Sigmoid colon (tissue), 7 donors: ENCODE measurements around the gene FRMPD4. TPM values are rescaled to one million over a fixed set of nuclear protein-coding genes. Genes with fewer than 3 reads are reported as not detected.

ENCODE experiments used
- DNase-seq: peaks from one replicate; pipeline ENCODE4 v3.0.0-alpha.2; 2019
- H3K27ac ChIP-seq, 4 donors: fragments of 200-600 bp; sonication (generic); one replicate each; pipeline ENCODE4 v1.5.1; 2016 to 2019; ENCODE audit warnings: mild to moderate bottlenecking in 1 of 4
- H3K27me3 ChIP-seq, 3 donors: fragments of 200-600 bp; sonication (generic); one replicate each; pipeline ENCODE4 v1.5.1; 2019; ENCODE audit warnings: mild to moderate bottlenecking in 1 of 3
- H3K36me3 ChIP-seq, 4 donors: fragments of 200-600 bp; sonication (generic); one replicate each; pipeline ENCODE4 v1.5.1; 2016 to 2019
- H3K4me1 ChIP-seq, 4 donors: fragments of 200-600 bp; sonication (generic); one replicate each; pipeline ENCODE4 v1.5.1; 2017 to 2019
- H3K4me3 ChIP-seq, 4 donors: fragments of 200-600 bp; sonication (generic); one replicate each; pipeline ENCODE4 v1.5.1; 2017 to 2019; ENCODE audit warnings: mild to moderate bottlenecking in 2 of 4, moderate library complexity in 1 of 4
- H3K9me3 ChIP-seq, 4 donors: fragments of 200-600 bp in 3 of 4; sonication (generic) in 3 of 4; one replicate each; pipeline versions ENCODE4 v1.5.1 to v1.6.1; 2013 to 2019
- EP300 ChIP-seq, 4 donors: sonication (generic); formaldehyde crosslinking; IDR thresholded peaks; one replicate each; pipeline ENCODE4 v1.6.1; 2017; ENCODE audit warnings: antibody characterized with exemption in 4 of 4
- POLR2A ChIP-seq, 2 donors: fragments of 450-650 bp; IDR thresholded peaks; one replicate each; pipeline ENCODE4 v1.6.1; 2016; ENCODE audit warnings: antibody characterized with exemption in 2 of 2, mild to moderate bottlenecking in 2 of 2, moderate library complexity in 2 of 2
- POLR2AphosphoS5 ChIP-seq, 4 donors: sonication (generic); formaldehyde crosslinking; IDR thresholded peaks; one replicate each; pipeline ENCODE4 v1.6.1; 2017; ENCODE audit warnings: antibody characterized with exemption in 4 of 4
- WGBS, 2 donors: extraction: QIAGEN DNeasy Blood & Tissue Kit; methylation state at CpG; one replicate each; pipeline ENCODE4 v1.1.7; 2013; 5-methylcytosine and 5-hydroxymethylcytosine counted together
- intact Hi-C: fragments of 100-400 bp; cut with DNase I; formaldehyde crosslinking; loops from one replicate; pipeline ENCODE4 v1.15.1; 2023
- polyA plus RNA-seq, 3 donors: library from polyadenylated mRNA; stranded (reverse); fragments of 200-250 nt; gene quantifications; one replicate each; pipeline ENCODE4 v1.2.3, GENCODE V29; 2013
- total RNA-seq, 4 donors: library from RNA; depleted of rRNA; stranded (reverse); fragments of >200 nt; gene quantifications; one replicate each; pipeline ENCODE4 v1.1.0, GENCODE V29; 2016
- TF ChIP-seq, protein P1 (sequence below), 4 experiments: fragments of 450-650 bp in 3 of 4; fragments of 200-600 bp in 1 of 4; IDR thresholded peaks; one replicate each; pipeline ENCODE4 v1.5.1; 2016 to 2019; ENCODE audit warnings: antibody characterized with exemption in 4 of 4, mild to moderate bottlenecking in 3 of 4, moderate library complexity in 2 of 4
- donor health status: healthy with polysubstance abuse.
- donor health status: Bipolar disorder and iron deficiency.
- donor health status: healthy.

The FRMPD4 gene
- total and polyA plus RNA-seq, 7 donors = 0.22 to 5.8 (median 2.9) TPM; not detected in 2

DNA sequence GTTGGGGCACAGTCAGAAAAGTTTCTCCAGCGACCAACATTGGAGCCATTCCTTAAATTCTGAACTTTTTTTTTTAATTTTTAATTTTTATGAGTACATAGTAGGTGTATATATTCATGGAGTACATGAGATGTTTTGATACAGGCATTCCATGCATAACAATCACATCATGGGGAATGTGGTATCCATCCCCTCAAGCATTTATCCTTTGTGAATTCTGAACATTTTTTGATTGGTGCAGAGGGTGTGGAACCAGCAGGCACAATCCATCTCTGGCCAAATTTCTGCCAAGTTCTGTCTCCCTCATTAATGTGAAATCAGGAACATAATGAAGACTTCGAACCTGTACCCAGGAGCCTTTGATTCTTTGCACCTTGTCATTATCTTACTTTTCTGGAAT, 267.0 kb downstream of the FRMPD4 start:
- DNase-seq = no peak
- Histone ChIP-seq H3K27ac (no peak overlapping the region), H3K36me3 (no peaks in the 10 kb centered on the region), H3K9me3 (no peaks in the 10 kb centered on the region), H3K4me3 (no peak overlapping the region), H3K4me1 (peaks cover 0 to 4% (median 0%) of the 10 kb centered on the region in 4 donors), H3K27me3 (no peaks in the 10 kb centered on the region)
- 59 to 67% methylated on average over 2 of the region's 2 CpGs for WGBS, 2 donors
- intact Hi-C loops = no loop called here
- TF ChIP-seq POLR2A (IDR thresholded peaks at IDR 0.05) (no peak), POLR2AphosphoS5 (IDR thresholded peaks at IDR 0.05) (no peak), EP300 (IDR thresholded peaks at IDR 0.05) (no peak)
- TF ChIP-seq, protein P1, sequence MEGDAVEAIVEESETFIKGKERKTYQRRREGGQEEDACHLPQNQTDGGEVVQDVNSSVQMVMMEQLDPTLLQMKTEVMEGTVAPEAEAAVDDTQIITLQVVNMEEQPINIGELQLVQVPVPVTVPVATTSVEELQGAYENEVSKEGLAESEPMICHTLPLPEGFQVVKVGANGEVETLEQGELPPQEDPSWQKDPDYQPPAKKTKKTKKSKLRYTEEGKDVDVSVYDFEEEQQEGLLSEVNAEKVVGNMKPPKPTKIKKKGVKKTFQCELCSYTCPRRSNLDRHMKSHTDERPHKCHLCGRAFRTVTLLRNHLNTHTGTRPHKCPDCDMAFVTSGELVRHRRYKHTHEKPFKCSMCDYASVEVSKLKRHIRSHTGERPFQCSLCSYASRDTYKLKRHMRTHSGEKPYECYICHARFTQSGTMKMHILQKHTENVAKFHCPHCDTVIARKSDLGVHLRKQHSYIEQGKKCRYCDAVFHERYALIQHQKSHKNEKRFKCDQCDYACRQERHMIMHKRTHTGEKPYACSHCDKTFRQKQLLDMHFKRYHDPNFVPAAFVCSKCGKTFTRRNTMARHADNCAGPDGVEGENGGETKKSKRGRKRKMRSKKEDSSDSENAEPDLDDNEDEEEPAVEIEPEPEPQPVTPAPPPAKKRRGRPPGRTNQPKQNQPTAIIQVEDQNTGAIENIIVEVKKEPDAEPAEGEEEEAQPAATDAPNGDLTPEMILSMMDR (IDR thresholded peaks at IDR 0.05) = no peak

DNA sequence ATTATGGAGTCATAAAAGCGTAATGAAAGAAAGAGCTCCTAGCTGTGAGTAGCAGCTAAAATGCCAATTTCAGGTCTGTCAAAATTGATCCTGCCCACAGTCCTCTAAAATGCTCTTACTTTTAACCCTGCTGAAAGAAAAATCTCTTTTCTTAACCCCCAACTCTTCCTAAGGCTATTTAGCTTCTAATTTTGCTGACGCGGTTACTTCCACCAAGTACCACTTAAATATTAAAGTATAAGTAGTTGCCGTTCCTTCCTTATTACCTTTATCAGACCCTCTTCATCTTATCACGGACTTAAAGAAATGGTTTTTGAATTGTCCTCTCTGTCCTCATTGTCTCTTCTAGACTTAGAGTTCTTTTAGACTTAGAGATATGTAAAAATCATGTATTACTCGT, 272.2 kb downstream of the FRMPD4 start:
- no peaks in the 10 kb centered on the region for H3K4me1 ChIP-seq
- no peaks in the 10 kb centered on the region for H3K27me3 ChIP-seq
- H3K4me3 ChIP-seq = no peak overlapping the region
- H3K9me3 ChIP-seq = no peaks in the 10 kb centered on the region
- no peak overlapping the region for H3K27ac ChIP-seq
- DNase-seq = no peak
- H3K36me3 ChIP-seq = no peaks in the 10 kb centered on the region
- TF ChIP-seq EP300 (IDR thresholded peaks at IDR 0.05) (no peak), POLR2AphosphoS5 (IDR thresholded peaks at IDR 0.05) (no peak), POLR2A (IDR thresholded peaks at IDR 0.05) (no peak)
- TF ChIP-seq, protein P1 (IDR thresholded peaks at IDR 0.05) = no peak
- WGBS, 2 donors = 33 to 84% methylated on average over 6 of the region's 6 CpGs
- intact Hi-C loops = no loop called here

DNA sequence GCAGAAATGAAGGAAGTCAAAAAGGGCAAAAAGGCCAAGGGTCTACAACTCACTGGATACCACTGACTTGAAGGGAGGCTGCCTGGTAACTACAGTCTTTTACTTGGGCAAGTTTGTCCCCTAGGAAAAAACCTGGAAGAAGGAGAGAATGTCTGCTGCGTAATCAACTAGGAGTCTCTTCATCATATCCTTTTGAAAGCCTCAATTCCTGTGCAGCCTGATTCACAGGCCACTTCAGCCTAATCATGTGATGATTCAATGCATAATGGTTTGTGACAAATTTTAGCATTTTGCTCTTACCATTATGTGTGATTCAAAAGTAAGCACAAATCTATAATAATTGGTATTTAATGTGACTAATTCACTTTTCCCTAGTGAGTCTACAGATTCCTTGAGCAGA, 273.6 kb downstream of the FRMPD4 start:
- 91 to 98% methylated on average over 1 of the region's 1 CpG for WGBS, 2 donors
- intact Hi-C loops = no loop called here
- DNase-seq = no peak

DNA sequence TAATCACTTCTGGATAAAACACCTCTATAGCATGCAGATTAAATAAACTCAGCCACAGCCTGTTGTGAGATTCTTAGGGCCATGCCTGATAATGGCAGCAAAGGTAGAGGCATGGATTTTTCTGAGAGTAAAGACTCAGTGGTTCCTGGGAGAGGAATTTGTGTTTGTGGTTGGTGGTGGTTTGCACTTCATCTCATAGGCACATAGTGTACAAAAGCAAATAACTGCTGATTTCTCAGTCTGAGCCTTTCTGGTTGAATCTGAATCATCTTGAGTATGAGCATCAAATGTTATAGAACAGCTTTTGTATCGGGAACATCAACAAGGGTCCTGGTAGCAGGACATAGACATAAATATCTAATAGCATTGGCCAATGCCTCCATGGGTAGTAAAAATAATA, 274.3 kb downstream of the FRMPD4 start:
- no peak for TF ChIP-seq POLR2AphosphoS5 (IDR thresholded peaks at IDR 0.05)
- no peak for TF ChIP-seq EP300 (IDR thresholded peaks at IDR 0.05)
- TF ChIP-seq POLR2A (IDR thresholded peaks at IDR 0.05) = no peak
- TF ChIP-seq, protein P1 (IDR thresholded peaks at IDR 0.05) = no peak
- no peaks in the 10 kb centered on the region for H3K9me3 ChIP-seq

More for the DNA sequence above, 273.6 kb downstream of the FRMPD4 start:
- H3K36me3 ChIP-seq = no peaks in the 10 kb centered on the region
- H3K27ac ChIP-seq = no peak overlapping the region
- H3K27me3 ChIP-seq = no peaks in the 10 kb centered on the region
- H3K4me1 ChIP-seq = no peaks in the 10 kb centered on the region
- H3K9me3 ChIP-seq = no peaks in the 10 kb centered on the region
- no peak overlapping the region for H3K4me3 ChIP-seq
- TF ChIP-seq POLR2A (IDR thresholded peaks at IDR 0.05) (no peak), EP300 (IDR thresholded peaks at IDR 0.05) (no peak), POLR2AphosphoS5 (IDR thresholded peaks at IDR 0.05) (no peak)
- TF ChIP-seq, protein P1 (IDR thresholded peaks at IDR 0.05) = no peak

DNA sequence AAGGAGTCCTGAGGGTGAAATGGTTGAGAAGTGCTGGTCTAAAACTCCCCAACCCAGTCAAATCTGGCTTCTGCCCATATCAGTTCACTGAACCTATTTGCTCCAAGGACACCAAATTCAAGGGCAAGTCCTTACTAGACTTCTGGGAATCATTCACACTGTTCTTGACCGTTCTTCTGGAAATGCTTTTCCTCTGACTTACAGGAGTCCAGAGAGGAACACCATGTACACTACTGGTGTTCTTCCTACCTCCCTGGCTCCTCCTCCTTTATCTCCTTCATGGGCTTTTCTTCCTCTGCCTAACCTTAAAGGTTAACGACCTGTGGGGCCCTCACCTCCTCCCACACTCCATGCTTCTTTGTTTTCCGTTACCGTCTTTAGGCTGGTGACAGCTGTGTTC, 281.3 kb downstream of the FRMPD4 start:
- Histone ChIP-seq H3K4me1 (no peaks in the 10 kb centered on the region), H3K4me3 (no peak overlapping the region), H3K27me3 (no peaks in the 10 kb centered on the region), H3K27ac (no peak overlapping the region), H3K9me3 (no peaks in the 10 kb centered on the region), H3K36me3 (no peaks in the 10 kb centered on the region)
- WGBS, 2 donors = 76 to 79% methylated on average over 4 of the region's 4 CpGs
- TF ChIP-seq POLR2AphosphoS5 (IDR thresholded peaks at IDR 0.05) (no peak), EP300 (IDR thresholded peaks at IDR 0.05) (no peak), POLR2A (IDR thresholded peaks at IDR 0.05) (no peak)
- TF ChIP-seq, protein P1 (IDR thresholded peaks at IDR 0.05) = no peak
- intact Hi-C loops = no loop called here
- DNase-seq = no peak

More for the DNA sequence above, 274.3 kb downstream of the FRMPD4 start:
- H3K4me3 ChIP-seq = no peak overlapping the region
- intact Hi-C loops = no loop called here
- no peaks in the 10 kb centered on the region for H3K4me1 ChIP-seq
- no peak for DNase-seq
- H3K27ac ChIP-seq = no peak overlapping the region
- WGBS, 2 donors = 90% methylated on average over 1 of the region's 1 CpG
- no peaks in the 10 kb centered on the region for H3K27me3 ChIP-seq
- H3K36me3 ChIP-seq = no peaks in the 10 kb centered on the region
